Measurements from ENCODE around the gene UNC79.

UNC79 gene

GRCh38 chr14:93727917-93728650 is 297.3 kb downstream of the UNC79 start:
- DNase-seq (ENCODE audit: low spot score): no peak

DNA sequence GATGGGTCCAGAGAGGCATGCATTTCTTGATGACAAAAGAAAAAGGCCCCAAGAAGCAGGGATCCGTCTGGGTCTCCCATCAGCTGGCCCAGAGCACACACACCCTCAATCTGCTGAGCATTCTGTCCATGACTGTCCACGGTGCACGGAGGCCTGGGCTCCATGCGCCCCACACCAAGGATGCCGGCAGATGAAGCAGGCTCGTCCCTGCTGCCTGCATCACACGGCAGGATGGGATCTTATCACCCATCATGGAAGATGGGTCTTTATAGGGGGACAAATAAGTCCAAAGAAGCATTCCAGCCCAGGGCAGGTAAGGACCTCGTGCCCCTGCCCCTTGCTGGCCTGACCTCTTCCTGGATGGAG is 297.9 kb downstream of the UNC79 start:
- no peak for DNase-seq (ENCODE audit: low spot score)

DNA sequence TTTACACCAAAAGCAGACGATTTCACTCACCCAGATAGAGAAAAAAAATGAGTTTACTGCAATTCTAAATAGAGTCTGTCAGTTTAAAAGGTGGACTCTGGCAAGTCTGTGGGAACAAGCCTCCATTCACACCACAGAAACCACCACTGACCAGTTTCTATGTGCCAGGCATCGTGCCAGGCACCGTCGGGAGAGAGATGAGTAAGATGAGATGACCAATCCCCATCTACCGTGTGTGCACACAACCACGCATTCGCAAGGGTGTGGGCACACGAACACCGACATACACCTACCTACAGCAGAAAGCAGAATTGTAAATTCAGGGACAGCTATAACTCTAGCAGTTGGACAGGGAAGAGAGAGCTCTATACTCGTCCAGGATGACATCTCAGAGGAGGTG is 299.3 kb downstream of the UNC79 start:
- DNase-seq (ENCODE audit: low spot score): peak; percentile 67

- no peak for DNase-seq (ENCODE audit: low spot score)
These were observed 301.0 kb downstream of the UNC79 start for GRCh38 chr14:93731753-93732152.

DNA sequence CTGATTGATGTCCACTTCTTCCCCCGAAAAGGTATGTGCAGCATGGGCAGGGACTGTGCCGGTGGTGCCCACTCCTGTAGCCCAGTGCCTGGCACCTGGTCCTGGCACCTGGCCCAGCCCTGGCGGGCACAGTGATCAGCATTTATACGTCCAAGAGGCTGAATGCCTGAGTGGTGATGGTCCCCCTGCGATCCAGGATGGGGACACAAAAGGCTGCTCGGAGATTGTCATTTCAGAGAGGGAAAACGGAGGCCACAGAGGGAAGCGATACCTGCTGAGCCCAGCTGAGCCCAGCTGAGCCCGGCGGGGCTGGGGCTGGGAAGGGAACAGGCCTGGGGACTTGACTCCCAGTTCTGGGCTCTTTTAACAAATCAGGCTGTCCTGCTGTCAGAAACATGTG is 301.8 kb downstream of the UNC79 start:
- DNase-seq (ENCODE audit: low spot score): no peak

DNA sequence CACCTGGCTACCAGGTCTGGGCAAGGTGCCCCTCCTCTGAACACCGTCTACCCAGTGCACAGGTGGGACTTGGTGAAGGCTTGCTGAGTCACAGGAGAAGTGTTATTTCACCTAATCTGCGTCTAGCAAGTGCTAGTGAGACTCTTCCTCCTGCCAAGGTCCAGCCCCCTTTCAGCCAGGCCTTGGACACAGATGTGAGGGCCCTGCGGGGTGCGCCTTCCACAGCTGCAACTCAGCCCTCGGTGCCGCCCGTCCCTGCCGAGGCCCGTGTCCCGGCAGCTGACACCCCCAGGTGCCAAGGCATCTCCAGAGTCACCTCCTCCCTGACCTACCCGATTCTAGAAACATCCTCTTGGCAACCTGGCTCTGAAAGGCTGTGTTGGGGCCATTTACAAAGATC is 302.5 kb downstream of the UNC79 start:
- DNase-seq (ENCODE audit: low spot score): no peak

DNA sequence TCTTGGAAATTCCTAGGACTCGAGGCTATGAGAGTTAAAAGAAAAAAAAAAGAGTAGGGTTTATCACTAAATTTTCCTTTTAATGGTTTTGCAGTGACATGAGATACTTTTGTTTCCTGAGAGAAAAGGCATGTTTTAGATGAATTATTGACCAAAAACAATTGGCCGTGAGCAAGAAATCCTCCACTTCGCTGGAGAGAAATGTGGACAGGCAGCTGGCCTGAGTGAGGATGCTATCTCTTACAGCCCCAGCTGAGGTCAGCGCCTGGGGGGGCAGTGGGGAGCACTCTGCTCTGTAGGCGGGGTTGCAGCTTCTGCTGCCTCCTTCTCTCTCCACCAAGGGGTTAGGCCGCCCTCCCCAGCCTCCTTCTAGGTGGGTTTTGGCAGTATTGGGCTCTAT is 302.9 kb downstream of the UNC79 start:
- peak; percentile 73 for DNase-seq (ENCODE audit: low spot score)

DNA sequence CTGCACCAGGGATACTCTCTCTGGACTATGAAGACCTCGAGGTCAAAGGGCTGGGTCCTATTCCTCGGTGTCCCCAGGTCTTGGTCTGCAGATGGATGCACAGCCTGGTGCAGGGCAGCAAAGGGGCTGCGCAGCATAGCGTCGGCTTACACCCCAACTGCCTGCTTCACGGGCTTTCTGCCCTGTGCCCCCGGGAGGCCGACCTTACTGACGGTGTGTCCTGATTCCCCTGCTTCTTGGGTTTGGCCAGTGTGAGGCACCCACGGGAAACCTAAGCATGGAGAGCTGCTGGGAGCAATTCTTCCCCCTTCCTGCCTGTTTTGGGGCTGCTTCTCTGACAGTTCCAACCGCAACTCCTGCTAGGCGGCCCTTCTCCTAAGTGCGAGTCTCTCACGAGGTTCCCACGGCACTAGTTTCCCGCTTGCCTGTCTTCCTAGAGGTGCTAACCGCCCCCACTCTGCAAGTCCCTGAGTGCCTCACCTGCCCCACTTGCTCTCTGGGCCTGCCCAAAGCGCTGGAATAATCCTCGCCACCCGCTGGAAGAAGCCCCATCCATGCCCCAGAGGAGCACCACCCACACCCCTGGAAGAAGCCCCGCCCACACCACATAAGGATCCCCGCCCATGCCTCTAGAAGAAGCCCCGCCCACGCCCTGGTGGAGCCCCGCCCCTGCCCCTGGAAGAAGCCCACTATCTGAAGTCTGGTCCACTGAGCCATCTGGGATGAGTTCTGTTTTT is 303.5 kb downstream of the UNC79 start:
- no peak for DNase-seq (ENCODE audit: low spot score)

GRCh38 chr14:93735206-93735605 is 304.5 kb downstream of the UNC79 start:
- DNase-seq (ENCODE audit: low spot score): no peak

DNA sequence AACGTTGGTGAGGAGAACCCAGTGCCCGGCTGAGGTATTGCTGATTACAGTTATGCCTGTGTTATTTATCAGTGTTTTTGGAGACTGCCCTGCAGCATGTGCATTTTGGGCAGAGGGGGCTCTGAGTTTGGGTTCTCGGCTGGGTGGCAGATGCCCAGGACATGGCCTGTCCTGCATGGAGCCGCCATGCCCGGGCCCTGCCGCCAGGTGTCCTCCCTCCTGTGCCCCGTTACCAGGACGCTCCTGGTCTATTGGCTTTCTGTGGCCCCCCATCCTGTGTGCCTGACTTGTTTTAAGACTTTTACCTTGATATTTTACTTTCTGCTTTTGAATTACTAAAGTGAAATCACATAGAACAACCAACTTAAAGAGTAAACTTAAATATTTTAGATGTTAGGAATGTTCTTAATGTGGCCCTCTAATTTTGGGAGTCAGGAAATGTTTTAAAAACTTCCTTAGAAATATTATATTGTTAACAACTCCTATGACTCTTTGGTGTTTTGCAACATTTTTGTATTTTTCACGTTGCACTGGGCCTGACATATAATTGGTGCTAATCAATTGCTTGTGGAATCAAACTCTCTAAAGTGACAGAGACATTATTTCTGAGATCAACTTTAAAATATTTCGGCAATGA is 305.8 kb downstream of the UNC79 start:
- no peak for DNase-seq (ENCODE audit: low spot score)

- DNase-seq (ENCODE audit: low spot score): no peak
These were observed 306.9 kb downstream of the UNC79 start for GRCh38 chr14:93737634-93738033.

- DNase-seq (ENCODE audit: low spot score): no peak
These were observed 311.0 kb downstream of the UNC79 start for GRCh38 chr14:93741556-93742230.

GRCh38 chr14:93742761-93743160 is 312.0 kb downstream of the UNC79 start:
- peak; percentile 36 for DNase-seq (ENCODE audit: low spot score)

GRCh38 chr14:93743270-93744060 is 312.7 kb downstream of the UNC79 start:
- DNase-seq (ENCODE audit: low spot score): no peak

DNA sequence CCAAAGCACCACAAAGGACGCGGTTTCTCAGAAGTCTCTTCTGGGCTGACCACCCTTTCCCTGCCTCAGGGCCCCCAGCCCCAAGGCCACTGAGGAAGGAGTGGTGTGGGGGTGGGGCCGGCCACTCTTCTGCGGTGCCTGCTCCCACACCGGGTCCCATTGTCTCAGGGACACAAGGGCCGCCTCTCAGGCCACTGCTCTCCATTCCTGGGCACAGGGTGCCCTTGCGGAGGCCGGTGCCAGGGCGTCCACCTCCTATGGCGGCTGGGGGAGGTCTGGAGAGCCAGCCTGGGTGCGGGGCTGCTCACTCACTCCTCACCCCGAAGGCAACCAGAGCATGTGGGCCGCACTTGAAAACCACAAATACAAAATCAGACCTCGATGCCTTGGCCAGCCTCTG is 313.4 kb downstream of the UNC79 start:
- peak; percentile 59 for DNase-seq (ENCODE audit: low spot score)

DNA sequence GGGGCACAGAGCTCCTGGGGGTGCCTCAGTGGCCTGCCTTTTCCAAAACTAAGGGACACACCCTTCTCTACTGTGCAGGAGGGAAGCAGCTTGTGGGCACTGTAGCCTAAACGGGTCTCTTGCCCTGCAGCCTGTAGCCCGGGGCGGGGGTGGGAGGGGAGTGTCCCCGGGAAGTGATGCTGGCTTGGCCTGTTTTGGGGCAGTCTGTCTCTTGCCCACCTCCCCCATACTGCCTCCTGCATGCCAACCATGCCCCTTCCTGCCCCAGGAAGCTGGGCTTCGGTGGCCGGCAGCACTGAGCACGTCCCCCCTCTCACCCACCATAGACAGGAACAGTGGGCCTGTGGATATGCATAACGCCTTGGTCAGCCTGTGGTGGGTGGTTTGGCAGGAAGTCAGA is 314.1 kb downstream of the UNC79 start:
- no peak for DNase-seq (ENCODE audit: low spot score)

DNA sequence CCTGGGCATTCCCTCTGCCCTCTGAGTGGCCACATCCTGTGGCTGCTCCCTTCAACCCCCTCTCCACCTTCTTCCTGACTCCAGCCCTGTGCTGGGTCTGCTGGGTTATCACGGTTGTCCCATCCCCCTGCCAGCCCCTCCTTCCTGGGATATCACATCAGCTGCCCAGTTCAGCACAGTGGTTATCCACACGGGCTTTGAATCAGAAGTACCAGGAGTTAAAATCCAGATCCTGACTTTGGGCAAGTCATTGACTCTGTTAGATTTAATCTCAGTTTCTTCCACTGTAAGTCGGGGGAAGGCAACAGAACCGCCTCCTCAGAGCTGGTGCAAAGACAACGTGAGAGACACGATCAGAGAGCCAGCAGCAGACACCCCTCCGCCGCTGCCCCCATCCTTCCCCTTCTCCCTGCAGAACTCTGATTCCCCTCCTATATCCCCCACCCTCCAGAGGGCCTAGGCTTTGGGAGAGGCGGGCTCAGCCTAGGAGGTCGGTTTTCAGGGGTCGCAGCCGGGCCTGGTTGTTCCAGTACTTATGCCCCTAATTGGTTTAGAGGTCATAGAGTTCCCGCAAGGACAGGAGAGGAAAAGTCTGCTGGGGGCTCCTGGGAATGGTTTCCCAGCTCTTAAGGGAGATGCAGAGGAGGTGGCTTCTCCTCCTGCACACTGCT is 315.0 kb downstream of the UNC79 start:
- DNase-seq (ENCODE audit: low spot score): no peak

DNA sequence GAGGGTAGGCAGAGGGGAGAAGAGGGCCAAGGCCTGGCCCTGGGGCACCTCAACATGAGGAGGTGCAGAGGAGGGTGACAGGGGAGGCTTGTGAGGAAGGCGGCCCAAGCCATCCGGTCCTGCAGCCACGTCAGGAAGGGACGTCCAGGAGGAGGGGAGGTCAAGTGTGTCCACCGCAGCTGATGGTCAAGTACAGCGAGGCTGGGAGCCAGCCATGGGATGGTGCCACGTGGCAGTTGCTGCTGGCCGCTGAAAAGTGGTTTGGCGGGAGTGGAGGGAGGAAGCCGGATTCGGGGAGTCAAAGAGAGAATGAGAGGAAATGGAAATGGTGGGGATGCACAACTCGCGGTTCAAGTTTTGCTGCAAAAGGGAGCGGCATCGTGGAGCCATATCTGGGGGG is 316.4 kb downstream of the UNC79 start:
- DNase-seq (ENCODE audit: low spot score): peak; percentile 74

DNA sequence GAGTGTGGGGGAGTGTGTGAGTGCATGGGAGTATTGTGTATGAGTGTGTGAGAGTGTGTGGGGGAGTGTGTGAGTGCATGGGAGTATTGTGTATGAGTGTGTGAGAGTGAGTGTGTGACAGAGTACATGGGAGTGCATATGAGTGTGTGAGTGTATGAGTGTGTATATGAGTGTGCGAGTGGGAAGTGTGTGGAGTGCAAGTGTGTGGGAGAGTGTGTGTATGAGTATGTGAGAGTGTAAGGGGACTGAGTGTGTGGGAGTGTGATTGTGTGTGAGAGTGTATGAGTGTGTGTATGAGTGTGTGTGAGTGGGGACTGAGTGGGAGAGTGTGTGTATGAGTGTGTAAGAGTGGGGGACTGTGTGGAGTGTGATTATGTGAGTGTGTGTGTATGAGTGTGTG is 316.8 kb downstream of the UNC79 start:
- no peak for DNase-seq (ENCODE audit: low spot score)

DNA sequence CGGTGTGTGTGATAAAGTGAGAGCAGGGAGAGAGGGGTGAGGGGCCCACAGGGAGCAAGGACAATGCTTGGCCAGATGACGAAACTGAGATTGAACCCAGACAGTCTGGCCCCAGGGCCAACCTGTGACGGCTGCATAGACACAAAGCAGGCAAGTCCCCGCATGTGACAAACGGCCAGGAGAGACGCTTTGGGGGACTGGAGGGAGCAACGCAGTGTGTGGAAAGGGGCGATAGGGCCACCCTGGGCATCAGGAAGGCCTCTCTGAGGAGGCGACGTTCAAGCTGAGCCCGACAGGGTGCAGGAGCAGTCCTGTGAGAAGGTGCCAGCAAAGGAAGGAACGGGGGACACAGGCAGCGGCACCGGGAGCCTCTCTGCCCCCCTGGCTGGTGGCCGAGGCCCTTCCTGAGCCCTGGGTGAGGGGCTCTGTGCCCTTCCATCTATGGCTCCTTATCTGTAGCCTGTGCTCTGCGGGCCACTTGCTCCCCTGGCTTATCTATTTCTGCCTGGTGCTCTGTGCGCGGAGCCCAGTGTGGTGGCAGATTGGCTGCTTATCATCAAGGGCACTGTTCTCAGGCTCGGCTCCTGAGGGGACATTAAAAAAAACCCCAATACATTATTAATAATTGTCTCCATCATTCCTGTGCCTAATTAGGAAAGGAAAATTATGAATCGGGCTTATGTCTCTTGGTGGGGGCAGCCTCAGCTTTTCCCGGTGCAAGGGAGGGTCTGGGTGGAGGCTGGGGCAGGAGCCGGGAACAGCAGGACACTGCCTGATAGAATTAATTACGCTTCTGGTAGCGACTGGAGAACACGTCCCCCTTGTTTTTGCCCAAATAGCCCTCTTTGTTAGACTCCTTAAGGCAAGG is 317.7 kb downstream of the UNC79 start:
- peak; percentile 30 for DNase-seq (ENCODE audit: low spot score)
